HepG2 (cell line): ENCODE data around the gene CCDC197. TPM values are rescaled to one million over a fixed set of nuclear protein-coding genes. Genes with fewer than 3 reads are reported as not detected.
A peak's percentile ranks its signal among the peaks of the same experiment; 100 is the strongest.

ENCODE experiments used
- ATAC-seq: fragments of 200-7000 bp; cut with Tn5 transposase; 3 replicates; pipeline ENCODE4 v1.9.1; 2020; ENCODE audit warnings: mild to moderate bottlenecking, moderate library complexity
- BruUV-seq: library from RNA; stranded (reverse); fragments of 400-500 nt; replicated peaks from 2 replicates; lab custom pipeline; 2021; lab: Mats Ljungman, UMichigan
- CTCF ChIA-PET: fragments of 300-600 bp; formaldehyde crosslinking; extraction: SDS; loops from one replicate; lab custom pipeline; 2021; ENCODE audit warnings: low total read pairs, inconsistent platforms, low intra/inter-chr PET ratio; lab: Yijun Ruan, JAX
- POLR2A ChIA-PET: fragments of 350-600 bp; sonication (Branson Sonifier 250); formaldehyde crosslinking; loops from one replicate; lab custom pipeline; 2020; ENCODE audit warnings: antibody characterized with exemption, inconsistent platforms; lab: Yijun Ruan, JAX
- DNase-seq: peaks from one replicate; pipeline ENCODE4 v3.0.0-alpha.2; 2015; ENCODE audit warnings: low spot score
- FAIRE-seq: peaks from 3 replicates; lab custom pipeline; 2011; peaks lifted over from hg19 to GRCh38; lab: Jason Lieb, UNC
- H2AFZ ChIP-seq: one replicate; pipeline ENCODE4 v1.6.1; 2011; ENCODE audit warnings: low read length, inconsistent platforms
- H3K27ac ChIP-seq: fragments of 300-600 bp; 3 replicates; pipeline ENCODE4 v1.8.0; 2011; ENCODE audit warnings: mixed run types, mild to moderate bottlenecking, mixed read lengths, low read length, inconsistent platforms; ENCODE audit not compliant: insufficient read depth; ENCODE audit errors: extremely low read length
- H3K27me3 ChIP-seq, 2 experiments: fragments of 200-600 bp in 1 of 2; 2 replicates in 1 of 2; 3 replicates in 1 of 2; pipeline versions ENCODE4 v1.6.0 to v1.8.0; 2011; ENCODE audit warnings: low read length in 2 of 2, mild to moderate bottlenecking in 2 of 2, moderate library complexity in 2 of 2, inconsistent platforms in 1 of 2; ENCODE audit not compliant: insufficient read depth in 2 of 2, control insufficient read depth in 1 of 2
- H3K36me3 ChIP-seq, 2 experiments: fragments of 200-600 bp in 1 of 2; replicated peaks in 1 of 2; 2 replicates in 1 of 2; 3 replicates in 1 of 2; pipeline versions ENCODE4 v1.5.1 to v1.8.0; 2011; ENCODE audit warnings: low read length in 2 of 2, inconsistent platforms in 1 of 2; ENCODE audit not compliant: insufficient read depth in 2 of 2, control insufficient read depth in 1 of 2
- H3K4me1 ChIP-seq: 2 replicates; pipeline ENCODE4 v1.5.1; 2012; ENCODE audit warnings: low read length, inconsistent platforms; ENCODE audit not compliant: insufficient read depth
- H3K4me2 ChIP-seq: 2 replicates; pipeline ENCODE4 v1.6.0; 2011; ENCODE audit warnings: low read depth, low read length, inconsistent platforms
- H3K4me3 ChIP-seq, 3 experiments: fragments of 200-600 bp in 1 of 3; sonication (generic), shearing (Covaris generic) in 1 of 3; replicated peaks in 1 of 3; 2 replicates each; pipeline ENCODE4 v1.5.1; 2011 to 2016; ENCODE audit warnings: low read length in 3 of 3, inconsistent platforms in 2 of 3, low read depth in 2 of 3, mild to moderate bottlenecking in 2 of 3, control low read depth in 1 of 3, mixed read lengths in 1 of 3; ENCODE audit not compliant: insufficient read depth in 1 of 3
- H3K79me2 ChIP-seq: one replicate; pipeline ENCODE4 v1.6.1; 2011; ENCODE audit warnings: low read length, inconsistent platforms; ENCODE audit not compliant: insufficient read depth
- H3K9ac ChIP-seq: 2 replicates; pipeline ENCODE4 v1.6.0; 2011; ENCODE audit warnings: mild to moderate bottlenecking, low read depth, low read length, inconsistent platforms; ENCODE audit not compliant: insufficient read depth
- H3K9me3 ChIP-seq: 2 replicates; pipeline ENCODE4 v1.5.1; 2012; ENCODE audit warnings: mild to moderate bottlenecking, low read length
- H4K20me1 ChIP-seq: 2 replicates; pipeline ENCODE4 v1.6.0; 2011; ENCODE audit warnings: inconsistent platforms, mild to moderate bottlenecking, low read length, moderate library complexity; ENCODE audit not compliant: insufficient read depth
- FLYWCH1 ChIP-seq: sonication (generic); formaldehyde crosslinking; IDR thresholded peaks from 2 replicates; pipeline ENCODE4 v1.8.1; 2023; ENCODE audit warnings: mild to moderate bottlenecking, missing genetic modification reagents
- NR2F2 ChIP-seq: IDR thresholded peaks from 2 replicates; pipeline ENCODE4 v1.6.1; 2012; ENCODE audit warnings: low read depth, inconsistent platforms, borderline replicate concordance
- PHF5A ChIP-seq: IDR thresholded peaks from one replicate; pipeline ENCODE4 v1.6.1; 2018; ENCODE audit warnings: low read depth, missing genetic modification reagents; ENCODE audit not compliant: unreplicated experiment
- ZBTB3 ChIP-seq: sonication (generic); formaldehyde crosslinking; IDR thresholded peaks from 2 replicates; pipeline ENCODE4 v1.4.0; 2020; ENCODE audit warnings: low read depth, mild to moderate bottlenecking, moderate library complexity, missing genetic modification reagents, borderline replicate concordance
- ZFP36 ChIP-seq: fragments of 150-350 bp; IDR thresholded peaks from 2 replicates; pipeline ENCODE4 v1.6.1; 2018; ENCODE audit warnings: borderline replicate concordance, low read length, low read depth; ENCODE audit not compliant: partially characterized antibody
- ZKSCAN1 ChIP-seq: fragments of 150-350 bp; IDR thresholded peaks from 2 replicates; pipeline ENCODE4 v1.6.1; 2014; ENCODE audit warnings: low read length
- ZNF629 ChIP-seq: sonication (generic); formaldehyde crosslinking; conservative IDR thresholded peaks from 2 replicates; pipeline ENCODE4 v1.5.0; 2020; ENCODE audit warnings: missing genetic modification reagents
- WGBS: methylation state at CpG from one replicate; pipeline ENCODE4 v1.1.6; 2017; ENCODE audit warnings: low lambda C conversion rate; 5-methylcytosine and 5-hydroxymethylcytosine counted together
- in situ Hi-C: cut with HindIII; loops from 2 replicates; pipeline ENCODE4 v1.10.0; 2017; ENCODE audit warnings: low pct_unique_long_range_greater_than_20kb; ENCODE audit not compliant: extremely low pct_ligation_motif_present
- intact Hi-C: fragments of 100-400 bp; cut with micrococcal nuclease; formaldehyde crosslinking; loops from one replicate; pipeline ENCODE4 v1.10.0; 2022; ENCODE audit not compliant: unreplicated experiment
- polyA plus RNA-seq, 8 experiments: library from polyadenylated mRNA; depleted of rRNA in 3 of 8; stranded (reverse) in 7 of 8; unstranded in 1 of 8; fragments of >200 nt; fragmentation: Illumina TruSeq in 4 of 8; extraction: Trizol in 4 of 8; gene quantifications; 2 replicates each; pipeline versions ENCODE4 v1.2.1 to v1.2.3, GENCODE V29; 2011 to 2016; ENCODE audit warnings: low read depth in 4 of 8, missing spikeins in 1 of 8, mixed read lengths in 1 of 8; ENCODE audit not compliant: insufficient read depth in 1 of 8
- total RNA-seq, 5 experiments: library from RNA; depleted of rRNA; stranded (reverse); fragments of >200 nt; fragmentation: Illumina TruSeq; extraction: Trizol; gene quantifications; 2 replicates each; pipeline ENCODE4 v1.2.3, GENCODE V29; 2016; ENCODE audit warnings: low read depth in 1 of 5
- TF ChIP-seq, protein P1 (sequence below): sonication (generic); formaldehyde crosslinking; IDR thresholded peaks from 2 replicates; pipeline ENCODE4 v1.4.0; 2020; ENCODE audit warnings: missing genetic modification reagents
- TF ChIP-seq, protein P2 (sequence below): sonication (generic); formaldehyde crosslinking; IDR thresholded peaks from 2 replicates; pipeline ENCODE4 v1.5.1; 2020; ENCODE audit warnings: missing genetic modification reagents, mild to moderate bottlenecking, borderline replicate concordance

CCDC197 gene
- total and polyA plus RNA-seq, 2 of the 13 experiments (the other 11 are each of a cell fraction or from before 2014, with no cell fraction given) = 0.11 to 0.13 TPM

DNA sequence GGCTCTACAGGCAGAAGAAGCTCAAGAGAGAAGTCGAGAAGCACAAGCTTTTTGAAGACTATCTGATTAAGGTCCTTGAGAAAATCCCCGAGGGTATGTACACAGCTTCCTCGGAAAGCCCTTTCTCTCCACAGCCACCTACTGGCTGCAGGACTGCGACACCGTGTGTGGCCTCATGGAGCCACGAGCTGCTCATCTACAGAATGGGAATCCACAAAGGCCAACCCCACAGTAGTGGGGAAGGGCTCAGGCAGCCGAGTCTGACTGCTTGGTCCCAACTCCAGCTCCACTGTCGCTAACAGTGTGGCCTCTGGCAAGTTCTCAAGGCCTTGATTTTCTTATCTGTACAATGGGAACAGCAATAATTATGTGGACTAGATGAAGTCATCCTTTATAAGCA, 2.5 kb downstream of the CCDC197 start:
- CTCF ChIA-PET = interaction anchor here (1.5 kb wide), 1 partner anchor 59 kb away, joined by 4 read pairs; no protein-coding TSS in a partner anchor
- POLR2A ChIA-PET = interaction anchor here (0.7 to 1.8 kb wide), 3 partner anchors 40 to 294 kb away, joined by 3 to 5 read pairs (median 3); partner anchors contain the start of gene SERPINA10
- intact Hi-C loops (no loop called here), in situ Hi-C loops (no loop called here)
- Histone ChIP-seq H3K4me3 (no peak overlapping the region), H3K4me2 (no peak overlapping the region), H3K36me3 (no peaks in the 10 kb centered on the region), H3K9me3 (no peaks in the 10 kb centered on the region), H3K9ac (no peak overlapping the region), H2AFZ (no peak overlapping the region), H3K4me1 (peaks cover 72% of the 10 kb centered on the region), H3K27me3 (peaks cover 0 to 33% of the 10 kb centered on the region in 2 experiments; a peak in 4 of 5 replicates), H3K27ac (no peak overlapping the region), H3K79me2 (no peaks in the 10 kb centered on the region), H4K20me1 (no peaks in the 10 kb centered on the region)
- FAIRE-seq (no peak), DNase-seq (no peak), ATAC-seq (no peak)
- WGBS = 75% methylated on average over 2 of the region's 8 CpGs
- no TSS peak for BruUV-seq
- TF ChIP-seq ZNF629 (CRISPR knock-in tag) (peak; percentile 91), ZKSCAN1 (peak; percentile 54; the same call in 1 of the 2 replicates), FLYWCH1 (CRISPR knock-in tag) (no peak), PHF5A (CRISPR knock-in tag) (no peak)
- TF ChIP-seq, protein P1, sequence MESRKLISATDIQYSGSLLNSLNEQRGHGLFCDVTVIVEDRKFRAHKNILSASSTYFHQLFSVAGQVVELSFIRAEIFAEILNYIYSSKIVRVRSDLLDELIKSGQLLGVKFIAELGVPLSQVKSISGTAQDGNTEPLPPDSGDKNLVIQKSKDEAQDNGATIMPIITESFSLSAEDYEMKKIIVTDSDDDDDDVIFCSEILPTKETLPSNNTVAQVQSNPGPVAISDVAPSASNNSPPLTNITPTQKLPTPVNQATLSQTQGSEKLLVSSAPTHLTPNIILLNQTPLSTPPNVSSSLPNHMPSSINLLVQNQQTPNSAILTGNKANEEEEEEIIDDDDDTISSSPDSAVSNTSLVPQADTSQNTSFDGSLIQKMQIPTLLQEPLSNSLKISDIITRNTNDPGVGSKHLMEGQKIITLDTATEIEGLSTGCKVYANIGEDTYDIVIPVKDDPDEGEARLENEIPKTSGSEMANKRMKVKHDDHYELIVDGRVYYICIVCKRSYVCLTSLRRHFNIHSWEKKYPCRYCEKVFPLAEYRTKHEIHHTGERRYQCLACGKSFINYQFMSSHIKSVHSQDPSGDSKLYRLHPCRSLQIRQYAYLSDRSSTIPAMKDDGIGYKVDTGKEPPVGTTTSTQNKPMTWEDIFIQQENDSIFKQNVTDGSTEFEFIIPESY = peak; percentile 76

DNA sequence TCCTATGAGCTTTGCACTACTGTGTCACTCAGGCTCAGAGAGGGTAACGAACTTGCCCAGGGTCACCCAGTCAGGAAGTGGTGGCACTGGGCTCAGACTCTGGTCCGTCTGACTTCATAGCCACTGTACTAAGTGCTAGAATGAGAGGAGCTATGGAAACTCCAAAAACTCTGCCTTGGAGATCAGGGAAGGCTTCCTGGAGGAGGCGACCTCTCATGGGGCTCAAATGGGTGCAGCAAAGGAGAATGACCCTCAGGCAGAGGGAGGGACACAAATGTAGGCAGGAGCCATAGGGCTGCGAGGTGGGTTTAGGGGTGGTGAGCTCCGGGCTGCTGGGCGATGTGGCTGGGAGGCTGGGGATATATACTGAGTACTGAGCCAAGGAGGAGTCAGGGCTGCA, 3.2 kb downstream of the CCDC197 start:
- ATAC-seq (no peak), FAIRE-seq (no peak), DNase-seq (no peak)
- no peaks in the 10 kb centered on the region for H3K79me2 ChIP-seq
- H2AFZ ChIP-seq = no peak overlapping the region
- no peak overlapping the region for H3K27ac ChIP-seq
- CTCF ChIA-PET = interaction anchor here (1.5 kb wide), 1 partner anchor 60 kb away, joined by 4 read pairs; no protein-coding TSS in a partner anchor
- H3K4me2 ChIP-seq = no peak overlapping the region
- BruUV-seq = no TSS peak
- H4K20me1 ChIP-seq = no peaks in the 10 kb centered on the region
- no peak overlapping the region for H3K4me3 ChIP-seq
- peaks cover 79% of the 10 kb centered on the region for H3K4me1 ChIP-seq
- H3K27me3 ChIP-seq = peaks cover 0 to 28% of the 10 kb centered on the region in 2 experiments; a peak in 4 of 5 replicates
- intact Hi-C loops (no loop called here), in situ Hi-C loops (loop anchor here (5.0 kb wide), 1 partner anchor 58 kb away; no protein-coding TSS in a partner anchor)
- H3K9me3 ChIP-seq = no peaks in the 10 kb centered on the region
- POLR2A ChIA-PET = interaction anchor here (0.7 to 1.8 kb wide), 5 partner anchors 21 to 293 kb away, joined by 3 to 7 read pairs (median 5); partner anchors contain the start of gene SERPINA10
- no peaks in the 10 kb centered on the region for H3K36me3 ChIP-seq
- TF ChIP-seq ZBTB3 (CRISPR knock-in tag) = no peak
- TF ChIP-seq ZFP36 = peak; percentile 64
- TF ChIP-seq, protein P2, sequence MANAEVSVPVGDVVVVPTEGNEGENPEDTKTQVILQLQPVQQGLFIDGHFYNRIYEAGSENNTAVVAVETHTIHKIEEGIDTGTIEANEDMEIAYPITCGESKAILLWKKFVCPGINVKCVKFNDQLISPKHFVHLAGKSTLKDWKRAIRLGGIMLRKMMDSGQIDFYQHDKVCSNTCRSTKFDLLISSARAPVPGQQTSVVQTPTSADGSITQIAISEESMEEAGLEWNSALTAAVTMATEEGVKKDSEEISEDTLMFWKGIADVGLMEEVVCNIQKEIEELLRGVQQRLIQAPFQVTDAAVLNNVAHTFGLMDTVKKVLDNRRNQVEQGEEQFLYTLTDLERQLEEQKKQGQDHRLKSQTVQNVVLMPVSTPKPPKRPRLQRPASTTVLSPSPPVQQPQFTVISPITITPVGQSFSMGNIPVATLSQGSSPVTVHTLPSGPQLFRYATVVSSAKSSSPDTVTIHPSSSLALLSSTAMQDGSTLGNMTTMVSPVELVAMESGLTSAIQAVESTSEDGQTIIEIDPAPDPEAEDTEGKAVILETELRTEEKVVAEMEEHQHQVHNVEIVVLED (CRISPR knock-in tag) = no peak
- no peak for TF ChIP-seq NR2F2
- whole genome bisulfite sequencing = 39% methylated on average over 6 of the region's 6 CpGs
- no peak overlapping the region for H3K9ac ChIP-seq
